A673 (cell line): ENCODE results near the gene LRRN2. TPM values are rescaled to one million over a fixed set of nuclear protein-coding genes. Genes with fewer than 3 reads are reported as not detected.

Experiments used
- BruUV-seq: library from RNA; stranded (reverse); fragments of 400-500 nt; replicated peaks from 2 replicates; lab custom pipeline; 2021; lab: Mats Ljungman, UMichigan
- CTCF ChIA-PET: fragments of 300-600 bp; sonication (Branson Sonifier 250); formaldehyde crosslinking; loops from one replicate; lab custom pipeline; 2022; ENCODE audit warnings: antibody characterized with exemption; lab: Charles Lee
- POLR2A ChIA-PET: fragments of 300-600 bp; sonication (Branson Sonifier 250); formaldehyde crosslinking; loops from one replicate; lab custom pipeline; 2022; ENCODE audit warnings: antibody characterized with exemption; ENCODE audit not compliant: low non-redundant PET; lab: Charles Lee
- DNase-seq: peaks from one replicate; pipeline ENCODE4 v3.0.0-alpha.2; 2015; ENCODE audit warnings: low spot score
- H3K27ac ChIP-seq: fragments of 200-600 bp; sonication (generic); 2 replicates; pipeline ENCODE4 v1.5.1; 2016; ENCODE audit warnings: mixed run types, low read depth, mild to moderate bottlenecking, mixed read lengths, antibody characterized with exemption, low read length; ENCODE audit not compliant: poor library complexity, severe bottlenecking
- H3K27me3 ChIP-seq: fragments of 200-600 bp; sonication (generic); replicated peaks from 2 replicates; pipeline ENCODE4 v1.6.1; 2017; ENCODE audit warnings: mixed run types, low read depth, mild to moderate bottlenecking, mixed read lengths, antibody characterized with exemption, low read length; ENCODE audit not compliant: insufficient read depth, poor library complexity
- H3K36me3 ChIP-seq: fragments of 200-600 bp; sonication (generic); 2 replicates; pipeline ENCODE4 v1.6.1; 2016; ENCODE audit warnings: mixed run types, mild to moderate bottlenecking, mixed read lengths, antibody characterized with exemption, low read length; ENCODE audit not compliant: insufficient read depth, poor library complexity, severe bottlenecking
- H3K4me1 ChIP-seq: fragments of 200-600 bp; sonication (generic); 2 replicates; pipeline ENCODE4 v1.6.1; 2017; ENCODE audit warnings: mixed run types, mild to moderate bottlenecking, mixed read lengths, antibody characterized with exemption, low read length; ENCODE audit not compliant: insufficient read depth, poor library complexity, severe bottlenecking
- H3K4me3 ChIP-seq: fragments of 200-600 bp; sonication (generic); 2 replicates; pipeline ENCODE4 v1.5.1; 2016; ENCODE audit warnings: low read depth, mixed run types, mild to moderate bottlenecking, mixed read lengths, low read length; ENCODE audit not compliant: poor library complexity, severe bottlenecking
- H3K9me3 ChIP-seq: fragments of 200-600 bp; sonication (generic); 2 replicates; pipeline ENCODE4 v1.6.1; 2016; ENCODE audit warnings: mixed run types, low read depth, mild to moderate bottlenecking, mixed read lengths, antibody characterized with exemption, low read length; ENCODE audit not compliant: poor library complexity, severe bottlenecking
- EZH2 ChIP-seq: fragments of 200-600 bp; sonication (generic); IDR thresholded peaks from 2 replicates; pipeline ENCODE4 v1.6.1; 2017; ENCODE audit warnings: borderline replicate concordance, low read depth, mild to moderate bottlenecking, mixed read lengths, antibody characterized with exemption, low read length; ENCODE audit not compliant: poor library complexity, severe bottlenecking
- intact Hi-C: fragments of 100-400 bp; cut with micrococcal nuclease; formaldehyde crosslinking; loops from one replicate; pipeline ENCODE4 v1.10.0; 2022; ENCODE audit not compliant: unreplicated experiment
- total RNA-seq: library from RNA; stranded (reverse); gene quantifications from 2 replicates; pipeline ENCODE4 v1.2.3, GENCODE V29; 2021
- TF ChIP-seq, protein P1 (sequence below): fragments of 300-800, 200-600 bp; sonication (generic); conservative IDR thresholded peaks from 2 replicates; pipeline ENCODE4 v1.5.1; 2017; ENCODE audit warnings: low read depth, mild to moderate bottlenecking, antibody characterized with exemption, low read length, moderate library complexity, mixed read lengths

LRRN2 gene
- total RNA-seq, 1 experiment from 2014 or later: not detected

- no peaks in the 10 kb centered on the region for H3K27me3 ChIP-seq
- ChIA-PET CTCF (no interaction called here), POLR2A (no interaction called here)
- no peaks in the 10 kb centered on the region for H3K36me3 ChIP-seq
- no peaks in the 10 kb centered on the region for H3K9me3 ChIP-seq
- no peak for DNase-seq
- no TSS peak for BruUV-seq
- H3K27ac ChIP-seq: no peak overlapping the region
- intact Hi-C loops: no loop called here
- TF ChIP-seq EZH2: no peak
- TF ChIP-seq, protein P1, sequence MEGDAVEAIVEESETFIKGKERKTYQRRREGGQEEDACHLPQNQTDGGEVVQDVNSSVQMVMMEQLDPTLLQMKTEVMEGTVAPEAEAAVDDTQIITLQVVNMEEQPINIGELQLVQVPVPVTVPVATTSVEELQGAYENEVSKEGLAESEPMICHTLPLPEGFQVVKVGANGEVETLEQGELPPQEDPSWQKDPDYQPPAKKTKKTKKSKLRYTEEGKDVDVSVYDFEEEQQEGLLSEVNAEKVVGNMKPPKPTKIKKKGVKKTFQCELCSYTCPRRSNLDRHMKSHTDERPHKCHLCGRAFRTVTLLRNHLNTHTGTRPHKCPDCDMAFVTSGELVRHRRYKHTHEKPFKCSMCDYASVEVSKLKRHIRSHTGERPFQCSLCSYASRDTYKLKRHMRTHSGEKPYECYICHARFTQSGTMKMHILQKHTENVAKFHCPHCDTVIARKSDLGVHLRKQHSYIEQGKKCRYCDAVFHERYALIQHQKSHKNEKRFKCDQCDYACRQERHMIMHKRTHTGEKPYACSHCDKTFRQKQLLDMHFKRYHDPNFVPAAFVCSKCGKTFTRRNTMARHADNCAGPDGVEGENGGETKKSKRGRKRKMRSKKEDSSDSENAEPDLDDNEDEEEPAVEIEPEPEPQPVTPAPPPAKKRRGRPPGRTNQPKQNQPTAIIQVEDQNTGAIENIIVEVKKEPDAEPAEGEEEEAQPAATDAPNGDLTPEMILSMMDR: no peak
- H3K4me1 ChIP-seq: peaks cover 4% of the 10 kb centered on the region
- H3K4me3 ChIP-seq: no peak overlapping the region
These were observed 35.6 kb downstream of the LRRN2 start for GRCh38 chr1:204649721-204650521.

DNA sequence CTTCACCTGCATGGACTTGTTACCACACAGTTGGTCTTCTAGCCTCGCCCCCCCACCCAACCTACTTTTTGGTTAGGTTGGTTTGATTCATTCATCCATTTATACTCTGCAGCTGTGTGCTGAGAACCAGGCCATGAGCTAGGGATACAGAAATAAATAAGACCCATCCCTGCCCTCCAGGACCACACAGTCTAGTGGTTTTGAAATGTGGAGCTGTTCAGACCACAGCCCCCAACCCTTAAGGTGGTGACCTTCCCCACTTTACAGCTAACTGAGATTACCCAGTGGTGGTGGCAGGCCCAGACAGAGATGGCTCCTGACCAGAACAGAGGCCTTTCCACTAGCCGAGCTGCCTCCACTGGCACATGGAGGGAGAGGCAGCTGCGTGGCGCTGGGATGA lies 37.0 kb downstream of the LRRN2 start:
- no peaks in the 10 kb centered on the region for H3K36me3 ChIP-seq
- no TSS peak for BruUV-seq
- no peaks in the 10 kb centered on the region for H3K27me3 ChIP-seq
- intact Hi-C loops: no loop called here
- ChIA-PET CTCF (no interaction called here), POLR2A (no interaction called here)
- no peak for DNase-seq
- H3K4me1 ChIP-seq: peaks cover 4% of the 10 kb centered on the region
- TF ChIP-seq, protein P1: no peak
- no peak for TF ChIP-seq EZH2
- no peak overlapping the region for H3K4me3 ChIP-seq
- no peaks in the 10 kb centered on the region for H3K9me3 ChIP-seq
- no peak overlapping the region for H3K27ac ChIP-seq

DNA sequence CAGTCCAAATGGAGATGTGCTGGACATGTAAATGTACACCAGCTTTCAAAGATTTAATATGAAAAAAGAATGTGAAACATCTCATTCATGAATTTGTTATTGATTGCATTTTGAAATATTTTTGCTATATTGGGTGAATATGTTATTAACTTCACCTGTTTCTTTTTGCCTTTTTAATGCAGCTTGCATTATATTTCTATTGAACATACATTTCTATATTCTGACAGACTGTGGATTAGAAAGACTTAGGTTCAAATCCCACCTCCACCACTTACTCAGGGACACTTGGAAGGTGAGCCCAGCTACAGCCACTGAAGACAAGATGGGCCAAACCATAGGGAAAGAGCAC lies 37.8 kb downstream of the LRRN2 start:
- no peaks in the 10 kb centered on the region for H3K9me3 ChIP-seq
- no peaks in the 10 kb centered on the region for H3K27me3 ChIP-seq
- intact Hi-C loops: no loop called here
- no peaks in the 10 kb centered on the region for H3K36me3 ChIP-seq
- no peak for DNase-seq
- ChIA-PET POLR2A (no interaction called here), CTCF (no interaction called here)
- BruUV-seq: no TSS peak
- H3K4me1 ChIP-seq: peaks cover 4% of the 10 kb centered on the region
- no peak for TF ChIP-seq EZH2
- TF ChIP-seq, protein P1: no peak
- no peak overlapping the region for H3K27ac ChIP-seq
- H3K4me3 ChIP-seq: no peak overlapping the region
